ENCODE data around the gene ATXN7L1. TPM values are rescaled to one million over a fixed set of nuclear protein-coding genes. Genes with fewer than 3 reads are reported as not detected.

The ATXN7L1 gene
- total RNA-seq, 3 donors from 2014 or later (not counting 1 experiment from before 2014, with no cell fraction given) = 37.5 to 48.6 (median 47.9) TPM

DNA sequence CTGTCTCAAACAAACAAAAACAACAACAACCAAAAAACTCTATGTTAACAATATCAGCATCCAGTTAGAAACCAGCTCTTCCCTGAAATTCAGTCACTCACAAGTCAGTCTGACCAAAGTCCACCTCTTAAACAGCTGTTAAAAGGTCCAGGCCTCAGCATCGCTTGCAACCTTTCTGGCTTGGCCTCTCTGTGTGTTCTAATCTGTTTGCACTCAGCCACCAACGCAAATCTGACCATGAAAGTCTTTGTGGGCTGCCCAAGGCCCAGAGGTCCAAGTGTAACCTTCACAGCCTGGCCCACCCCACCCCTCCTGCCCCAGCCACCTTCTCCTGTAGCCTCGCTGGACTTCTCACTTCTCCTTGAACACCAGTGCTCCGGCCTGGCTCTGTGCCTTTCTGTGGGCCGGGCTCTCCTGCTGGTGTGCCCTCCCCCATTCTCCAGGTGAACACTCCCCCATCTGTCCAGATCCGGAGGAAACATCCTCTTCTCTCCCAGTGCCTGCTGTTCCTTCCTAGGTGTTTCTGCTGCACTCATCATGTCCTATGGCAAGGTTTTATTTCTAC lies 222.9 kb downstream of the ATXN7L1 start:
- DNase-seq = no peak
- Histone ChIP-seq H3K27me3 (ENCODE audit: control insufficient read depth, insufficient read depth, low read length) (no peaks in the 10 kb centered on the region), H3K9me3 (ENCODE audit: control insufficient read depth, insufficient read depth, low read length) (no peaks in the 10 kb centered on the region), H3K36me3 (ENCODE audit: control insufficient read depth, insufficient read depth, low read length) (peaks cover 10% of the 10 kb centered on the region), H3K27ac (ENCODE audit: low read length) (no peak overlapping the region), H3K4me3 (ENCODE audit: low read length) (no peak overlapping the region), H3K4me1 (ENCODE audit: control insufficient read depth, insufficient read depth, low read length) (no peaks in the 10 kb centered on the region)
- H3K4me3 Mint-ChIP-seq = no peak overlapping the region
- intact Hi-C loops (cut with micrococcal nuclease) = loop anchor here (5.0 kb wide), 1 partner anchor 36 kb away; no protein-coding TSS in a partner anchor
- no peaks in the 10 kb centered on the region for H3K27me3 Mint-ChIP-seq (ENCODE audit: low read depth in 2 of 2)
- WGBS (ENCODE audit: insufficient coverage) = 92% methylated on average over 6 of the region's 6 CpGs
- no peak for ATAC-seq
- H3K9me3 Mint-ChIP-seq = no peaks in the 10 kb centered on the region
- TF ChIP-seq, protein P1, sequence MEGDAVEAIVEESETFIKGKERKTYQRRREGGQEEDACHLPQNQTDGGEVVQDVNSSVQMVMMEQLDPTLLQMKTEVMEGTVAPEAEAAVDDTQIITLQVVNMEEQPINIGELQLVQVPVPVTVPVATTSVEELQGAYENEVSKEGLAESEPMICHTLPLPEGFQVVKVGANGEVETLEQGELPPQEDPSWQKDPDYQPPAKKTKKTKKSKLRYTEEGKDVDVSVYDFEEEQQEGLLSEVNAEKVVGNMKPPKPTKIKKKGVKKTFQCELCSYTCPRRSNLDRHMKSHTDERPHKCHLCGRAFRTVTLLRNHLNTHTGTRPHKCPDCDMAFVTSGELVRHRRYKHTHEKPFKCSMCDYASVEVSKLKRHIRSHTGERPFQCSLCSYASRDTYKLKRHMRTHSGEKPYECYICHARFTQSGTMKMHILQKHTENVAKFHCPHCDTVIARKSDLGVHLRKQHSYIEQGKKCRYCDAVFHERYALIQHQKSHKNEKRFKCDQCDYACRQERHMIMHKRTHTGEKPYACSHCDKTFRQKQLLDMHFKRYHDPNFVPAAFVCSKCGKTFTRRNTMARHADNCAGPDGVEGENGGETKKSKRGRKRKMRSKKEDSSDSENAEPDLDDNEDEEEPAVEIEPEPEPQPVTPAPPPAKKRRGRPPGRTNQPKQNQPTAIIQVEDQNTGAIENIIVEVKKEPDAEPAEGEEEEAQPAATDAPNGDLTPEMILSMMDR (IDR thresholded peaks at IDR 0.05) = no peak
- H3K4me1 Mint-ChIP-seq = peaks cover 19 to 22% of the 10 kb centered on the region in 2 donors
- H3K36me3 Mint-ChIP-seq = no peaks in the 10 kb centered on the region
- peak overlapping the region in 1 of 2 donors; percentile 28 for H3K27ac Mint-ChIP-seq

- ATAC-seq = peak; percentile 69 to 86 (median 76)
- Mint-ChIP-seq H3K9me3 (no peaks in the 10 kb centered on the region), H3K4me3 (no peak overlapping the region), H3K27me3 (ENCODE audit: low read depth in 2 of 2) (no peaks in the 10 kb centered on the region), H3K27ac (no peak overlapping the region), H3K36me3 (no peaks in the 10 kb centered on the region), H3K4me1 (peaks cover 19 to 22% of the 10 kb centered on the region in 2 donors)
- TF ChIP-seq, protein P1 (IDR thresholded peaks at IDR 0.05) = peak; percentile 65
- 69% methylated on average over 8 of the region's 8 CpGs for WGBS (ENCODE audit: insufficient coverage)
- Histone ChIP-seq H3K9me3 (ENCODE audit: control insufficient read depth, insufficient read depth, low read length) (no peaks in the 10 kb centered on the region), H3K27ac (ENCODE audit: low read length) (no peak overlapping the region), H3K36me3 (ENCODE audit: control insufficient read depth, insufficient read depth, low read length) (peaks cover 10% of the 10 kb centered on the region), H3K27me3 (ENCODE audit: control insufficient read depth, insufficient read depth, low read length) (no peaks in the 10 kb centered on the region), H3K4me1 (ENCODE audit: control insufficient read depth, insufficient read depth, low read length) (no peaks in the 10 kb centered on the region), H3K4me3 (ENCODE audit: low read length) (no peak overlapping the region)
- DNase-seq = peak; percentile 47 to 76
- intact Hi-C loops (cut with micrococcal nuclease) = loop anchor here (1.0 to 5.0 kb wide), 3 partner anchors 35 to 391 kb away; no protein-coding TSS in a partner anchor
Observed at GRCh38 chr7:105652359-105652993, 223.9 kb downstream of the ATXN7L1 start.

DNA sequence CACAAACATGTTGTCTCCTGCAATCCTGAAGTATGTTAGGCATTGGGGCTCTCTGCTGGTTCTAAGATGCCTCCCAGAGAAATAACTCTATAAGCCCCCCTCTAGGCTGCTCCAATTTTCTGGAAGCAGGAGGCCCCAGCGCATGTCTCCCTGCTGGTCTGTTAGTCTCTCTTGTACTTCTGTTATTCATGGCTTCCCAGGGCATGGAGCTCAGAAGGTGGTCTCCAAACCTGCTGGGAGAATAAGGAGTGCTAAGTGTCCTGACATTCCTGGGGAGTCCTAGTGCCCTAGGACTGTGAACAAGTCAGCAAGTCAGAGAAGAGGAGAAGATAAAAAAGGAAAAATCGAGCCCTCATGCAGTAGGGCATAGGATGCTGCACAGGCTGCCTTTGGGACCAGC lies 224.6 kb downstream of the ATXN7L1 start:
- Mint-ChIP-seq H3K9me3 (no peaks in the 10 kb centered on the region), H3K4me3 (no peak overlapping the region), H3K4me1 (peaks cover 15 to 18% of the 10 kb centered on the region in 2 donors), H3K27ac (no peak overlapping the region), H3K27me3 (ENCODE audit: low read depth in 2 of 2) (no peaks in the 10 kb centered on the region), H3K36me3 (no peaks in the 10 kb centered on the region)
- intact Hi-C loops (cut with micrococcal nuclease) = loop anchor here (1.0 to 5.0 kb wide), 3 partner anchors 34 to 392 kb away; no protein-coding TSS in a partner anchor
- no peak for ATAC-seq
- DNase-seq = no peak
- Histone ChIP-seq H3K4me1 (ENCODE audit: control insufficient read depth, insufficient read depth, low read length) (no peaks in the 10 kb centered on the region), H3K4me3 (ENCODE audit: low read length) (no peak overlapping the region), H3K27me3 (ENCODE audit: control insufficient read depth, insufficient read depth, low read length) (no peaks in the 10 kb centered on the region), H3K27ac (ENCODE audit: low read length) (no peak overlapping the region), H3K36me3 (ENCODE audit: control insufficient read depth, insufficient read depth, low read length) (peaks cover 10% of the 10 kb centered on the region), H3K9me3 (ENCODE audit: control insufficient read depth, insufficient read depth, low read length) (no peaks in the 10 kb centered on the region)
- TF ChIP-seq, protein P1 (IDR thresholded peaks at IDR 0.05) = no peak
- WGBS (ENCODE audit: insufficient coverage) = 100% methylated on average over 2 of the region's 2 CpGs

All from natural killer cell (primary cell).